Keratinocyte (primary cell): ENCODE measurements around the gene CCSER1.

Source experiments
- EZH2 ChIP-seq: IDR thresholded peaks from one replicate; pipeline ENCODE4 v1.6.1; 2012; ENCODE audit warnings: inconsistent platforms, mild to moderate bottlenecking, low read length, moderate library complexity
- TF ChIP-seq, protein P1 (sequence below), 3 experiments: IDR thresholded peaks in 1 of 3; conservative IDR thresholded peaks in 1 of 3; optimal IDR thresholded peaks in 1 of 3; 2 replicates in 2 of 3; 3 replicates in 1 of 3; pipeline versions ENCODE3 to v1.5.1; 2011; ENCODE audit warnings: low read length in 3 of 3, mild to moderate bottlenecking in 3 of 3, moderate library complexity in 2 of 3, control low read depth in 1 of 3, inconsistent platforms in 1 of 3; ENCODE audit not compliant: insufficient read depth in 2 of 3; ENCODE audit errors: extremely low read depth in 1 of 3

- TF ChIP-seq, protein P1, sequence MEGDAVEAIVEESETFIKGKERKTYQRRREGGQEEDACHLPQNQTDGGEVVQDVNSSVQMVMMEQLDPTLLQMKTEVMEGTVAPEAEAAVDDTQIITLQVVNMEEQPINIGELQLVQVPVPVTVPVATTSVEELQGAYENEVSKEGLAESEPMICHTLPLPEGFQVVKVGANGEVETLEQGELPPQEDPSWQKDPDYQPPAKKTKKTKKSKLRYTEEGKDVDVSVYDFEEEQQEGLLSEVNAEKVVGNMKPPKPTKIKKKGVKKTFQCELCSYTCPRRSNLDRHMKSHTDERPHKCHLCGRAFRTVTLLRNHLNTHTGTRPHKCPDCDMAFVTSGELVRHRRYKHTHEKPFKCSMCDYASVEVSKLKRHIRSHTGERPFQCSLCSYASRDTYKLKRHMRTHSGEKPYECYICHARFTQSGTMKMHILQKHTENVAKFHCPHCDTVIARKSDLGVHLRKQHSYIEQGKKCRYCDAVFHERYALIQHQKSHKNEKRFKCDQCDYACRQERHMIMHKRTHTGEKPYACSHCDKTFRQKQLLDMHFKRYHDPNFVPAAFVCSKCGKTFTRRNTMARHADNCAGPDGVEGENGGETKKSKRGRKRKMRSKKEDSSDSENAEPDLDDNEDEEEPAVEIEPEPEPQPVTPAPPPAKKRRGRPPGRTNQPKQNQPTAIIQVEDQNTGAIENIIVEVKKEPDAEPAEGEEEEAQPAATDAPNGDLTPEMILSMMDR (optimal IDR thresholded peaks at IDR 0.05 in 1 of 3, IDR thresholded peaks at IDR 0.05 in 1 of 3, conservative IDR thresholded peaks at IDR 0.05 in 1 of 3; ENCODE audit: extremely low read depth in 1 of 3, insufficient read depth in 2 of 3, low read length in 3 of 3), result no peak
- no peak for TF ChIP-seq EZH2
Observed at GRCh38 chr4:90727938-90728337, 600.7 kb downstream of the CCSER1 start.
